RKO (cell line): ENCODE results near the gene PREP.

ENCODE experiments used
- DNase-seq: peaks from one replicate; pipeline ENCODE4 v3.0.0-alpha.2; 2016; ENCODE audit warnings: low spot score

PREP gene

GRCh38 chr6:105391705-105392104 is 11.2 kb downstream of the PREP start:
- DNase-seq, result no peak

- DNase-seq, result no peak
Observed at GRCh38 chr6:105389543-105389942, 13.3 kb downstream of the PREP start.

- DNase-seq, result no peak
Observed at GRCh38 chr6:105388392-105388791, 14.5 kb downstream of the PREP start.

GRCh38 chr6:105384004-105384403 is 18.9 kb downstream of the PREP start:
- no peak for DNase-seq

- no peak for DNase-seq
Observed at GRCh38 chr6:105382958-105383357, 19.9 kb downstream of the PREP start.

GRCh38 chr6:105382496-105382895 is 20.4 kb downstream of the PREP start:
- no peak for DNase-seq

- no peak for DNase-seq
Observed at GRCh38 chr6:105380634-105381033, 22.2 kb downstream of the PREP start.

GRCh38 chr6:105375797-105376196 is 27.1 kb downstream of the PREP start:
- no peak for DNase-seq

GRCh38 chr6:105374010-105374420 is 28.9 kb downstream of the PREP start:
- DNase-seq, result no peak

- no peak for DNase-seq
Observed at GRCh38 chr6:105373481-105373880, 29.4 kb downstream of the PREP start.

- no peak for DNase-seq
Observed at GRCh38 chr6:105372849-105373182, 30.1 kb downstream of the PREP start.

GRCh38 chr6:105372142-105372848 is 30.6 kb downstream of the PREP start:
- no peak for DNase-seq

GRCh38 chr6:105370351-105370750 is 32.5 kb downstream of the PREP start:
- DNase-seq, result no peak

- no peak for DNase-seq
Observed at GRCh38 chr6:105369145-105369544, 33.7 kb downstream of the PREP start.

GRCh38 chr6:105364243-105364642 is 38.6 kb downstream of the PREP start:
- DNase-seq, result no peak

GRCh38 chr6:105363100-105363754 is 39.7 kb downstream of the PREP start:
- peak; percentile 26 for DNase-seq

- peak; percentile 33 for DNase-seq
Observed at GRCh38 chr6:105359419-105360370, 43.2 kb downstream of the PREP start.

GRCh38 chr6:105357165-105357564 is 45.7 kb downstream of the PREP start:
- DNase-seq, result no peak

GRCh38 chr6:105352037-105352617 is 50.8 kb downstream of the PREP start:
- no peak for DNase-seq

- DNase-seq, result no peak
Observed at GRCh38 chr6:105348897-105349296, 54.0 kb downstream of the PREP start.

GRCh38 chr6:105346052-105346451 is 56.8 kb downstream of the PREP start:
- no peak for DNase-seq

- DNase-seq, result no peak
Observed at GRCh38 chr6:105345506-105345905, 57.4 kb downstream of the PREP start.
